Endothelial cell of umbilical vein (primary cell): ENCODE results near the gene SPOCD1. TPM values are rescaled to one million over a fixed set of nuclear protein-coding genes. Genes with fewer than 3 reads are reported as not detected.

Experiments
- BruUV-seq: library from RNA; stranded (reverse); fragments of 400-500 nt; replicated peaks from 2 replicates; lab custom pipeline; 2021; lab: Mats Ljungman, UMichigan
- CTCF ChIA-PET: fragments of 300-600, 350-600 bp; sonication (Branson Sonifier 250); formaldehyde crosslinking; loops from one replicate; lab custom pipeline; 2021; ENCODE audit warnings: antibody characterized with exemption, inconsistent platforms; lab: Charles Lee
- POLR2A ChIA-PET: fragments of 300-600, 350-600 bp; sonication (Branson Sonifier 250); formaldehyde crosslinking; loops from one replicate; lab custom pipeline; 2021; ENCODE audit warnings: antibody characterized with exemption, inconsistent platforms; lab: Charles Lee
- DNase-seq: peaks from one replicate; pipeline ENCODE4 v3.0.0-alpha.2; 2011; ENCODE audit warnings: low read depth, low spot score
- FAIRE-seq: peaks from 2 replicates; lab custom pipeline; 2011; peaks lifted over from hg19 to GRCh38; lab: Jason Lieb, UNC
- H2AFZ ChIP-seq: 2 replicates; pipeline ENCODE4 v1.6.0; 2012; ENCODE audit warnings: low read depth, low read length, control low read depth, inconsistent platforms
- H3K27ac ChIP-seq: 2 replicates; pipeline ENCODE4 v1.5.1; 2011; ENCODE audit warnings: low read depth, mild to moderate bottlenecking, control low read depth, low read length, moderate library complexity; ENCODE audit not compliant: insufficient read depth
- H3K27me3 ChIP-seq, 2 experiments: 2 replicates each; pipeline versions ENCODE4 v1.6.0 to v1.6.1; 2011; ENCODE audit warnings: low read length in 2 of 2, mixed read lengths in 1 of 2; ENCODE audit not compliant: control insufficient read depth in 2 of 2, insufficient read depth in 2 of 2
- H3K36me3 ChIP-seq, 2 experiments: 2 replicates in 1 of 2; 3 replicates in 1 of 2; pipeline ENCODE4 v1.5.1; 2011; ENCODE audit warnings: low read length in 2 of 2, mild to moderate bottlenecking in 1 of 2, moderate library complexity in 1 of 2; ENCODE audit not compliant: control insufficient read depth in 2 of 2, insufficient read depth in 2 of 2; ENCODE audit errors: extremely low read depth in 1 of 2
- H3K4me1 ChIP-seq: 3 replicates; pipeline ENCODE4 v1.5.1; 2011; ENCODE audit warnings: mild to moderate bottlenecking, low read length; ENCODE audit not compliant: control insufficient read depth, insufficient read depth; ENCODE audit errors: extremely low read depth
- H3K4me2 ChIP-seq: 2 replicates; pipeline ENCODE4 v1.6.1; 2011; ENCODE audit warnings: low read length, control low read depth, mixed read lengths; ENCODE audit not compliant: insufficient read depth
- H3K4me3 ChIP-seq, 3 experiments: fragments of 200-600 bp in 1 of 3; sonication (generic), shearing (Covaris generic) in 1 of 3; replicated peaks in 1 of 3; 2 replicates each; pipeline ENCODE4 v1.5.1; 2011 to 2016; ENCODE audit warnings: control low read depth in 3 of 3, low read length in 3 of 3, mild to moderate bottlenecking in 2 of 3, inconsistent platforms in 1 of 3, low read depth in 1 of 3, moderate library complexity in 1 of 3; ENCODE audit not compliant: insufficient read depth in 1 of 3
- H3K79me2 ChIP-seq: 2 replicates; pipeline ENCODE4 v1.6.0; 2012; ENCODE audit warnings: low read length, inconsistent platforms; ENCODE audit not compliant: control insufficient read depth, insufficient read depth
- H3K9ac ChIP-seq: replicated peaks from 2 replicates; pipeline ENCODE3; 2011; ENCODE audit warnings: low read length, control low read depth; ENCODE audit not compliant: insufficient read depth; ENCODE audit errors: extremely low read depth
- H3K9me1 ChIP-seq: replicated peaks from 3 replicates; pipeline ENCODE4 v1.6.0; 2011; ENCODE audit warnings: mild to moderate bottlenecking, low read length; ENCODE audit not compliant: control insufficient read depth, insufficient read depth; ENCODE audit errors: extremely low read depth
- H3K9me3 ChIP-seq: replicated peaks from 2 replicates; pipeline ENCODE4 v1.5.1; 2012; ENCODE audit warnings: low read length, inconsistent platforms; ENCODE audit not compliant: control insufficient read depth, insufficient read depth
- H4K20me1 ChIP-seq: replicated peaks from 2 replicates; pipeline ENCODE3; 2011; ENCODE audit warnings: mild to moderate bottlenecking, low read length; ENCODE audit not compliant: control insufficient read depth, insufficient read depth; ENCODE audit errors: extremely low read depth
- EZH2 ChIP-seq: IDR thresholded peaks from 2 replicates; pipeline ENCODE4 v1.6.1; 2012; ENCODE audit warnings: borderline replicate concordance, low read depth, mild to moderate bottlenecking, moderate library complexity, low read length, inconsistent platforms; ENCODE audit not compliant: severe bottlenecking
- FOS ChIP-seq: IDR thresholded peaks from 2 replicates; pipeline ENCODE4 v1.6.1; 2011; ENCODE audit warnings: mild to moderate bottlenecking, low read length, moderate library complexity, borderline replicate concordance; ENCODE audit not compliant: insufficient read depth
- GATA2 ChIP-seq: IDR thresholded peaks from 2 replicates; pipeline ENCODE4 v1.7.0; 2011; ENCODE audit warnings: low read depth, mild to moderate bottlenecking, moderate library complexity, mixed read lengths, low read length; ENCODE audit not compliant: insufficient read length, insufficient read depth
- JUN ChIP-seq: IDR thresholded peaks from 2 replicates; pipeline ENCODE4 v1.6.1; 2011; ENCODE audit warnings: borderline replicate concordance, low read depth; ENCODE audit not compliant: insufficient read length, insufficient read depth
- MYC ChIP-seq: IDR thresholded peaks from one replicate; pipeline ENCODE4 v1.6.1; 2011; ENCODE audit warnings: mild to moderate bottlenecking, low read depth, low read length
- POLR2A ChIP-seq: IDR thresholded peaks from 2 replicates; pipeline ENCODE4 v1.6.1; 2012; ENCODE audit warnings: low read depth, mild to moderate bottlenecking, control low read depth, low read length
- POLR2AphosphoS5 ChIP-seq: IDR thresholded peaks from 2 replicates; pipeline ENCODE4 v1.6.1; 2012; ENCODE audit warnings: low read depth, mild to moderate bottlenecking, control low read depth, low read length, moderate library complexity; ENCODE audit not compliant: insufficient read depth
- dilution Hi-C: fragments of 300-500 bp; cut with MboI; formaldehyde crosslinking; loops from one replicate; pipeline ENCODE4 v1.15.0; 2019; ENCODE audit warnings: low sequenced_read_pairs; ENCODE audit not compliant: extremely low pct_ligation_motif_present
- intact Hi-C: fragments of 100-400 bp; cut with micrococcal nuclease; formaldehyde crosslinking; loops from one replicate; pipeline ENCODE4 v1.10.0; 2022
- polyA plus RNA-seq, 4 experiments: library from polyadenylated mRNA; depleted of rRNA in 3 of 4; stranded (reverse) in 3 of 4; unstranded in 1 of 4; fragments of >200 nt; gene quantifications; 2 replicates each; pipeline versions ENCODE4 v1.2.1 to v1.2.3, GENCODE V29; 2011 to 2012; ENCODE audit warnings: missing spikeins in 1 of 4
- total RNA-seq: library from RNA; stranded (reverse); gene quantifications from 2 replicates; pipeline ENCODE4 v1.2.3, GENCODE V29; 2021
- TF ChIP-seq, protein P1 (sequence below): IDR thresholded peaks from 2 replicates; pipeline ENCODE4 v1.6.1; 2011; ENCODE audit not compliant: insufficient read depth, insufficient read length
- TF ChIP-seq, protein P2 (sequence below), 2 donors: IDR thresholded peaks; 1 replicate in 1 of 2; 2 replicates in 1 of 2; pipeline ENCODE4 v1.5.1; 2011; ENCODE audit warnings: low read length in 2 of 2, mild to moderate bottlenecking in 2 of 2, moderate library complexity in 2 of 2, control low read depth in 1 of 2, inconsistent platforms in 1 of 2, low read depth in 1 of 2; ENCODE audit not compliant: insufficient read depth in 1 of 2; ENCODE audit errors: extremely low read depth in 1 of 2

The SPOCD1 gene
- total and polyA plus RNA-seq, 2 donors (not counting 3 experiments of a cell fraction or from before 2014, with no cell fraction given), result 0.27 to 33.0 TPM

DNA sequence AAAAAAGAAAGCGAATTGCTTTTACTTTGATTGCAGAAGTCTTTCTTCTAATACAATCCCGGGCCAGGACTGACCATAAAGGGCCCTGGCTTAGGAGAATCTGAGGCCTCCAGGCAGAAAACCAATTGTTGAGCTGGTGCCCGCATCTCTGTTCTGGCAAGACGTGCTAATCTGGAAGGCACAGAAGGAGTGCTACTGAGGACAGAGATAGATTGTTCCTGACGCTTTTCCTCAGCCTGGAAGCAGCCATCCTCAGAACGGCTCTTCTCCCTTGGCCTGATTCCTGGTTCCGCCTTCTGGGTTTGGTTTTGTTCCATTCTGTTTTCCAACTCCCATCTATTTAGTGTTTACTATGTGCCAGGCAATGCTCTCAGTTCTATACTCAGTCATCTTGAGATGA is 44.8 kb upstream of the SPOCD1 start:
- Histone ChIP-seq H3K4me1 (no peaks in the 10 kb centered on the region), H3K9me1 (no peaks in the 10 kb centered on the region), H3K79me2 (no peaks in the 10 kb centered on the region), H3K9ac (no peak overlapping the region), H3K4me2 (no peak overlapping the region), H3K27me3 (no peaks in the 10 kb centered on the region), H3K4me3 (no peak overlapping the region), H3K9me3 (no peaks in the 10 kb centered on the region), H3K36me3 (no peaks in the 10 kb centered on the region), H3K27ac (no peak overlapping the region), H2AFZ (no peak overlapping the region), H4K20me1 (no peaks in the 10 kb centered on the region)
- no peak for FAIRE-seq
- no peak for DNase-seq
- POLR2A ChIA-PET, result no interaction called here
- BruUV-seq, result no TSS peak
- CTCF ChIA-PET, result interaction anchor here (1.3 kb wide), 1 partner anchor 14 kb away, joined by 3 read pairs; no protein-coding TSS in a partner anchor
- dilution Hi-C loops, result no loop called here
- intact Hi-C loops, result no loop called here
- TF ChIP-seq EZH2 (no peak), POLR2A (no peak), GATA2 (no peak), POLR2AphosphoS5 (no peak), FOS (no peak), MYC (no peak), JUN (no peak)
- TF ChIP-seq, protein P1, sequence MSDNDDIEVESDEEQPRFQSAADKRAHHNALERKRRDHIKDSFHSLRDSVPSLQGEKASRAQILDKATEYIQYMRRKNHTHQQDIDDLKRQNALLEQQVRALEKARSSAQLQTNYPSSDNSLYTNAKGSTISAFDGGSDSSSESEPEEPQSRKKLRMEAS, result no peak
- TF ChIP-seq, protein P2, sequence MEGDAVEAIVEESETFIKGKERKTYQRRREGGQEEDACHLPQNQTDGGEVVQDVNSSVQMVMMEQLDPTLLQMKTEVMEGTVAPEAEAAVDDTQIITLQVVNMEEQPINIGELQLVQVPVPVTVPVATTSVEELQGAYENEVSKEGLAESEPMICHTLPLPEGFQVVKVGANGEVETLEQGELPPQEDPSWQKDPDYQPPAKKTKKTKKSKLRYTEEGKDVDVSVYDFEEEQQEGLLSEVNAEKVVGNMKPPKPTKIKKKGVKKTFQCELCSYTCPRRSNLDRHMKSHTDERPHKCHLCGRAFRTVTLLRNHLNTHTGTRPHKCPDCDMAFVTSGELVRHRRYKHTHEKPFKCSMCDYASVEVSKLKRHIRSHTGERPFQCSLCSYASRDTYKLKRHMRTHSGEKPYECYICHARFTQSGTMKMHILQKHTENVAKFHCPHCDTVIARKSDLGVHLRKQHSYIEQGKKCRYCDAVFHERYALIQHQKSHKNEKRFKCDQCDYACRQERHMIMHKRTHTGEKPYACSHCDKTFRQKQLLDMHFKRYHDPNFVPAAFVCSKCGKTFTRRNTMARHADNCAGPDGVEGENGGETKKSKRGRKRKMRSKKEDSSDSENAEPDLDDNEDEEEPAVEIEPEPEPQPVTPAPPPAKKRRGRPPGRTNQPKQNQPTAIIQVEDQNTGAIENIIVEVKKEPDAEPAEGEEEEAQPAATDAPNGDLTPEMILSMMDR (IDR thresholded peaks at IDR 0.05; ENCODE audit: extremely low read depth in 1 of 2, insufficient read depth in 1 of 2, low read depth in 1 of 2, low read length in 2 of 2), result no peak
